Cardiac fibroblast (primary cell): ENCODE results near the gene SEPTIN3.

Experiments
- DNase-seq, 2 donors: peaks; one replicate each; pipeline versions ENCODE4 v3.0.0 to v3.0.0-alpha.2; 2010; ENCODE audit warnings: low read depth in 2 of 2
- H3K4me3 ChIP-seq, 2 donors: replicated peaks in 1 of 2; 1 replicate in 1 of 2; 2 replicates in 1 of 2; pipeline ENCODE4 v1.5.1; 2011; ENCODE audit warnings: low read depth in 2 of 2, low read length in 2 of 2, mild to moderate bottlenecking in 2 of 2, moderate library complexity in 1 of 2
- TF ChIP-seq, protein P1 (sequence below): IDR thresholded peaks from one replicate; pipeline ENCODE4 v1.5.1; 2011; ENCODE audit warnings: low read depth, mild to moderate bottlenecking, low read length, inconsistent platforms

SEPTIN3 gene

DNA sequence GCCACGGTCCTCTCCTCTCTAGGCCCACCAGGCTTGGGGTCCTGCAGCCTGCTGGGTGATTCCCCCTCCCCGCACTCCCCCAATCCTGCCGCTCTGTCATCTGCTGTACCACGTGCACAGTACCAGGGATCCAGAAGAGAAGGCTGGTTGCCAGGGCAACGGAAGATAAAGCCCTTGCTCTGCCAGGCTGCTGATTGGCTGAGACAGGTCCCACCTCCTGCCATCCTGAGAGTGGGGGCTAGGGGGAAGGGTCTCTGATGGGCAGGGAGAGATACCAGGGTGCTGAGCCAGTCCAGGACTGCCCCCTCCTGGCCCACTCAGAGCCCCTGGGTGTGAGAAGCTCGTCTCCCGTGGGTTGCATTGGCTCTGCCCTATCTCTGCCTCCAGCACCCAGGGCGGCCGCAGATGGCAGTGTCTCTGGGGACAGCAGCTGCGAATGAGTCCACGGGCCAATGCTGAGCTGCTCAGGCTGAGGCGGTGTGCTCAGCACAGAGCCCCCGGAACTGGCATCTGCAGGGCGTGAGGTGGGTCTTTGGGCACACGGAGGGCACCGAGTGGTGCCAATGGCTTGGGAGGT is 17.3 kb upstream of the SEPTIN3 start, which contains the start of gene SMIM45:
Gene SMIM45 (plus strand): TSS at position 253 of the 577 bp plus-strand sequence.
- TF ChIP-seq, protein P1, sequence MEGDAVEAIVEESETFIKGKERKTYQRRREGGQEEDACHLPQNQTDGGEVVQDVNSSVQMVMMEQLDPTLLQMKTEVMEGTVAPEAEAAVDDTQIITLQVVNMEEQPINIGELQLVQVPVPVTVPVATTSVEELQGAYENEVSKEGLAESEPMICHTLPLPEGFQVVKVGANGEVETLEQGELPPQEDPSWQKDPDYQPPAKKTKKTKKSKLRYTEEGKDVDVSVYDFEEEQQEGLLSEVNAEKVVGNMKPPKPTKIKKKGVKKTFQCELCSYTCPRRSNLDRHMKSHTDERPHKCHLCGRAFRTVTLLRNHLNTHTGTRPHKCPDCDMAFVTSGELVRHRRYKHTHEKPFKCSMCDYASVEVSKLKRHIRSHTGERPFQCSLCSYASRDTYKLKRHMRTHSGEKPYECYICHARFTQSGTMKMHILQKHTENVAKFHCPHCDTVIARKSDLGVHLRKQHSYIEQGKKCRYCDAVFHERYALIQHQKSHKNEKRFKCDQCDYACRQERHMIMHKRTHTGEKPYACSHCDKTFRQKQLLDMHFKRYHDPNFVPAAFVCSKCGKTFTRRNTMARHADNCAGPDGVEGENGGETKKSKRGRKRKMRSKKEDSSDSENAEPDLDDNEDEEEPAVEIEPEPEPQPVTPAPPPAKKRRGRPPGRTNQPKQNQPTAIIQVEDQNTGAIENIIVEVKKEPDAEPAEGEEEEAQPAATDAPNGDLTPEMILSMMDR, result no peak
- peak in 1 of 2 donors; percentile 22 for DNase-seq
- no peak within 1 kb of the TSS for H3K4me3 ChIP-seq

DNA sequence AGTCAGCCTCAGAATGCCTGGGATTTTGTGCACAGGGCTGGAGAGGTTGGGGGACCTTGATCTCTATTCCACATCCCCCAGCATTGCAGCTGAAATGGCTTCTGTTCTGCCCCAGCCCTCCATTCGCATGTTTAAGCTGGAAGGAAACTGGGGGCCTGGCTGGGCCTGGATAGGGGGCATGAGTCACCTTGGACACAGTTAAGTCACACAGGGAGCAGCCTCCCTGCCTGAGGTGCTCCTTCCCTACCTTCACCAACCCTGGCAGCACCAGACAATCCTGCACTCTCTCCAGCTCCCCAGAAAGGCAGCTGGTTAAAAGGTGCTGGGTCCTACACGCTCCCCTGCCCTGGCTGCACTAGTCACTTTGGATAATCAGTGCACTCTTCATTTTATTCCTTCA is 16.5 kb upstream of the SEPTIN3 start:
- no peak overlapping the region for H3K4me3 ChIP-seq
- DNase-seq, result no peak
- TF ChIP-seq, protein P1, result no peak

DNA sequence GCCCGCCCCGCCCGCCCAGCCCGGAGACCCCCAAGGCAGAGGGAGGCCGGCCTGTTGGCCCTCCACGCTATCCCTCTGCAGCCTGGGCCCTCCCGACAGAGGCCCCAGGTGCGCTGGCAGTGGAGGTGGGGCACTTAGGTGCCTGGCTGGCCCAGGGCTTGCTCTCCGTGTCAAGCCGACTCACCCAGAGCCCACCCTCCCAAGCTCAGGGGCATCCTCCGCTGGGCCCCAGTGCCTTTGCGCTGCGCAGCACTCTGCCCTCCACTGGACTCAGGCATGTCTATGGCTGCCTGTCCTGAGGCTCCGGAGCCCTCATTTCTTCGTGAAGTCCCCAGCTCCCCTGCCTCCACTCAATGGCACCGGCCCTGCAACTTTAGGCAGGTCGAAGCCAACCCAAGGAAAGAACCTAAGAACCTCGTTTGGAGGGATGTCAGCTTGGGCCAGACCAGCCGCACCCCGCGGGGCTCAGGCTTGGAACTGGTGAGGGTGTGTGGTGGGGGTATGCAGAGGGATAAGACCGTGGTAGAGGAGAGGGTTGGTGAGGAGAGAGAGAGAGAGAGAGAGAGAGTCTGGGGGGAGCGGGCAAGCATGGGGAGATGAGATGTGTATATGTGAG is 11.2 kb upstream of the SEPTIN3 start:
- TF ChIP-seq, protein P1, result no peak
- no peak for DNase-seq
- no peak overlapping the region for H3K4me3 ChIP-seq

DNA sequence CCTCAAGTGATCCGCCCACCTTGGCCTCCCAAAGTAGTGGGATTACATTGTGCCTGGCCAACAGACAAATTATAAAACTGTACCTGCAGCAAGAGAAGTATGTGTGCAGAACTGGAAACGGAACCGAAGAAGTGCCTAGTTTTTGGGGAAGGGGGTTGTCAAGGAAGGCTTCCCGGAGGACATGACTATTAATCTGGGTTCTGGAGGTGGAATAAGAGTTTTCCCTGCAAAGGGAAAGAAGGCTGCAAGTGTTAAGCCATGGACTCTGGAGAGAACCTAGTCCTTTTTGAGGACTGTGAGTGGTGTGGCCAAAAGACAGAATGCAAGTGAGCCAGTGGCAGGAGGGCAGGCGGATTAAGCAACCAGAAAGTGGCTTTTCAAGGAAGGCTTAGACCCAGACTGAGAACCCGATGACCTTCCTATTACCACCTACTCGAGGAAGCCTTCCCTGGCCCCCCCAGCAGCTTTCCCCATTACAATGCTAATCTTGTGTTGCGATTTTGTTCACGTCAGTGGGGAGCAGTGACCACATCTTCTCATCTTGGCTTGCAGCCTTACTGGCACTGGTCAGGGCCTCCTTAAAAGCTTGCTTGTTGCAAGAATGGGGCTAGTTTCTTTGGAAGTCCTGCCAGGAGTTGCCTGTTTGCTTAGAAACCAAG is 5.7 kb upstream of the SEPTIN3 start:
- peak in 1 of 2 donors; percentile 89 for DNase-seq

DNA sequence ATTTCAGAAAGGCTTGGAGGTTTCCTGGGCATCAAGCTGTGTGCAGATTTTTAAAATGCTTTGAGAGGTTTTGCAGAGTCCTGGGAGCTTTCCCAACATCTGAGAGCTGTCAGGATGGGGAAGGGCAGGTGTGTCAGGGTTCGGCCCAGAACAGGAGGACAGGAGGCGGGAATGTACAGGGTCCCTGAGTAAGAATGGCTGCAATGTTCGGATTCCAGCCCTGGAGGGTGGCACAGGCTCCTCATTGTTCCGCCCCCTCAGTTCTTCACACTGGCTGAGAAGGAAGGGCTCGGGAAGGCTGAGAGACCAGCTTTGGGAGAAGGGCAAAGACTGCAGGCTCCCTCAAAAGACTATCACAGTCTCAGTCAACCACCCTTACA is 5.1 kb upstream of the SEPTIN3 start:
- no peak overlapping the region for H3K4me3 ChIP-seq
- TF ChIP-seq, protein P1, result no peak
- no peak for DNase-seq

More for the DNA sequence above, 5.7 kb upstream of the SEPTIN3 start:
- TF ChIP-seq, protein P1, result no peak
- H3K4me3 ChIP-seq, result no peak overlapping the region

DNA sequence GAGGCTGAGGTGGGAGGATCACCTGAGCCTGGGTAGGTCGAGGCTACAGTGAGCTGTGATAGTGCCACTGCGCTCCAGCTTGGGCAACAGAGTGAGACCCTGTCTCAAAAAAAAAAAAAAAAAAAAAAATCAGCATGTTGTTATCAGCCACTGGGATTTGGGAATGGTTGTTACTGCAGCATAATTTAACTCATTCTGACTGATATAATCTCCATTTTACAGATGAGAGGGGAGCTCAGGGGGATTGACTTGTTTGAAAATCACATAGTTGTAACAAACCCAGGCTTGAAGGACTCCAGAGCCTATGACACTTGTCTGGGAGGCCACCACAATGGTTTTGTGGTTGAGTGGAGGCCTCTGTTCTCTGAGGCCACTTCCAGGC is 3.0 kb upstream of the SEPTIN3 start:
- H3K4me3 ChIP-seq, result no peak overlapping the region

More for the DNA sequence above, 3.0 kb upstream of the SEPTIN3 start:
- DNase-seq, result no peak
- TF ChIP-seq, protein P1, result no peak
